Calu3 (cell line): Measurements from ENCODE around the gene GTSF1L. TPM values are rescaled to one million over a fixed set of nuclear protein-coding genes. Genes with fewer than 3 reads are reported as not detected.

Source experiments
- BruUV-seq: library from RNA; stranded (reverse); fragments of 400-500 nt; replicated peaks from 2 replicates; lab custom pipeline; 2021; lab: Mats Ljungman, UMichigan
- CTCF ChIA-PET: fragments of 300-600 bp; sonication (Branson Sonifier 250); formaldehyde crosslinking; loops from one replicate; lab custom pipeline; 2022; ENCODE audit warnings: antibody characterized with exemption; lab: Charles Lee
- DNase-seq: peaks from one replicate; pipeline ENCODE4 v3.0.0; 2022
- H3K27ac Mint-ChIP-seq: one replicate; pipeline ENCODE4 v1.8.0; 2022; ENCODE audit warnings: mixed read lengths; ENCODE audit not compliant: unreplicated experiment
- H3K27me3 Mint-ChIP-seq: one replicate; pipeline ENCODE4 v1.8.0; 2022; ENCODE audit warnings: mixed read lengths; ENCODE audit not compliant: unreplicated experiment
- H3K36me3 Mint-ChIP-seq: one replicate; pipeline ENCODE4 v1.8.0; 2022; ENCODE audit warnings: mild to moderate bottlenecking, moderate library complexity, mixed read lengths; ENCODE audit not compliant: insufficient read depth, unreplicated experiment
- H3K4me1 Mint-ChIP-seq: one replicate; pipeline ENCODE4 v1.8.0; 2022; ENCODE audit warnings: mild to moderate bottlenecking, low read depth, mixed read lengths; ENCODE audit not compliant: unreplicated experiment
- H3K4me3 Mint-ChIP-seq: one replicate; pipeline ENCODE4 v1.8.0; 2022; ENCODE audit warnings: mild to moderate bottlenecking, low read depth, moderate library complexity, mixed read lengths; ENCODE audit not compliant: unreplicated experiment
- H3K9me3 Mint-ChIP-seq: one replicate; pipeline ENCODE4 v1.8.0; 2022; ENCODE audit warnings: low read depth, mixed read lengths; ENCODE audit not compliant: unreplicated experiment
- CTCF ChIP-seq: fragments of 200-600 bp; IDR thresholded peaks from one replicate; pipeline ENCODE4 v1.8.0; 2022; ENCODE audit warnings: antibody characterized with exemption; ENCODE audit not compliant: unreplicated experiment
- intact Hi-C: fragments of 100-400 bp; cut with micrococcal nuclease; formaldehyde crosslinking; loops from one replicate; pipeline ENCODE4 v1.10.0; 2022; ENCODE audit not compliant: unreplicated experiment
- total RNA-seq: library from RNA; stranded (reverse); gene quantifications from 2 replicates; pipeline ENCODE4 v1.2.3, GENCODE V29; 2022

The GTSF1L gene
- total RNA-seq, 1 experiment from 2014 or later: not detected

- no peak for DNase-seq
- peaks cover 25% of the 10 kb centered on the region for H3K36me3 Mint-ChIP-seq
- no peaks in the 10 kb centered on the region for H3K4me1 Mint-ChIP-seq
- H3K27me3 Mint-ChIP-seq: no peaks in the 10 kb centered on the region
- CTCF ChIA-PET: interaction anchor here (1.9 to 2.8 kb wide), 2 partner anchors 153 to 242 kb away, joined by 16 to 23 read pairs; no protein-coding TSS in a partner anchor
- no peak overlapping the region for H3K4me3 Mint-ChIP-seq
- H3K9me3 Mint-ChIP-seq: no peaks in the 10 kb centered on the region
- TF ChIP-seq CTCF: no peak
- intact Hi-C loops: no loop called here
- BruUV-seq: no TSS peak
- H3K27ac Mint-ChIP-seq: no peak overlapping the region
Observed at GRCh38 chr20:43690943-43691598, 35.7 kb downstream of the GTSF1L start.

GRCh38 chr20:43689165-43689564 is 37.6 kb downstream of the GTSF1L start:
- intact Hi-C loops: no loop called here
- CTCF ChIA-PET: interaction anchor here (0.7 to 1.4 kb wide), 2 partner anchors 23 to 151 kb away, joined by 3 to 4 read pairs; no protein-coding TSS in a partner anchor
- Mint-ChIP-seq H3K27ac (no peak overlapping the region), H3K4me3 (no peak overlapping the region), H3K27me3 (no peaks in the 10 kb centered on the region), H3K9me3 (no peaks in the 10 kb centered on the region), H3K4me1 (no peaks in the 10 kb centered on the region), H3K36me3 (peaks cover 24% of the 10 kb centered on the region)
- no TSS peak for BruUV-seq
- no peak for TF ChIP-seq CTCF
- no peak for DNase-seq

GRCh38 chr20:43686820-43687219 is 40.0 kb downstream of the GTSF1L start:
- Mint-ChIP-seq H3K9me3 (no peaks in the 10 kb centered on the region), H3K4me3 (no peak overlapping the region), H3K27me3 (no peaks in the 10 kb centered on the region), H3K36me3 (peaks cover 22% of the 10 kb centered on the region), H3K27ac (no peak overlapping the region), H3K4me1 (no peaks in the 10 kb centered on the region)
- BruUV-seq: no TSS peak
- CTCF ChIA-PET: interaction anchor here (1.4 kb wide), 1 partner anchor 11 kb away, joined by 4 read pairs; no protein-coding TSS in a partner anchor
- intact Hi-C loops: no loop called here
- no peak for DNase-seq
- no peak for TF ChIP-seq CTCF

- CTCF ChIA-PET: no interaction called here
- BruUV-seq: no TSS peak
- intact Hi-C loops: no loop called here
Observed at GRCh38 chr20:43682446-43682845, 44.4 kb downstream of the GTSF1L start.

More at GRCh38 chr20:43682446-43682845, 44.4 kb downstream of the GTSF1L start:
- H3K4me1 Mint-ChIP-seq: no peaks in the 10 kb centered on the region
- H3K27ac Mint-ChIP-seq: no peak overlapping the region
- no peaks in the 10 kb centered on the region for H3K27me3 Mint-ChIP-seq
- no peak overlapping the region for H3K4me3 Mint-ChIP-seq
- peaks cover 27% of the 10 kb centered on the region for H3K36me3 Mint-ChIP-seq
- TF ChIP-seq CTCF: no peak
- no peak for DNase-seq
- H3K9me3 Mint-ChIP-seq: no peaks in the 10 kb centered on the region
